DMS53 (cell line): Measurements from ENCODE around the gene MYOD1.

Experiments used
- DNase-seq: peaks from one replicate; lab custom pipeline; 2025; lab: John Stamatoyannopoulos, UW

Gene MYOD1

GRCh38 chr11:17771415-17771814 is 52.0 kb downstream of the MYOD1 start:
- DNase-seq, result no peak
